GM18867 (cell line): ENCODE data around the gene GABARAPL2.
A peak's percentile ranks its signal among the peaks of the same experiment; 100 is the strongest.

Experiments
- ATAC-seq: cut with Tn5 transposase; IDR thresholded peaks from one replicate; pipeline ENCODE4 v1.9.1; 2021; ENCODE audit warnings: mild to moderate bottlenecking, moderate library complexity; ENCODE audit not compliant: unreplicated experiment

Gene GABARAPL2

DNA sequence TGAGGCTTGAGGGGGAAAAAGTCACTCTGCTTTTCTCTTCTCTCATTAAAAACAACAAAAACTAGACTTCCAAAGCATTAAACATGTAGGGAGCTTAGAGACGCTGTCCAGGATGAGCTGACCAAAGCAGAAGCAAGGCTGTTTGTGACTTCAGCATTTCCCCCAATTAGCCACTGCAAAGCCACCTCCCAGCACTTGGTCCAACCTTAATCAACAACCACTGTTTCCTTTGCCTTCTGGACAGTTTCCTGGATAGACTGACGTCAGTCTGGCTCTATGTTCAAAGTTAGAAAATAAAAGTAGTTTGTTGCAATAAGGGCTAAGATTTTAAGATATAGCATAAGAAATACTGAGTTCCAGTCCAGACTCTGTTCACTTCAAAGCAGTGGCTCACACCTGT lies 13.2 kb upstream of the GABARAPL2 start:
- ATAC-seq, result no peak

DNA sequence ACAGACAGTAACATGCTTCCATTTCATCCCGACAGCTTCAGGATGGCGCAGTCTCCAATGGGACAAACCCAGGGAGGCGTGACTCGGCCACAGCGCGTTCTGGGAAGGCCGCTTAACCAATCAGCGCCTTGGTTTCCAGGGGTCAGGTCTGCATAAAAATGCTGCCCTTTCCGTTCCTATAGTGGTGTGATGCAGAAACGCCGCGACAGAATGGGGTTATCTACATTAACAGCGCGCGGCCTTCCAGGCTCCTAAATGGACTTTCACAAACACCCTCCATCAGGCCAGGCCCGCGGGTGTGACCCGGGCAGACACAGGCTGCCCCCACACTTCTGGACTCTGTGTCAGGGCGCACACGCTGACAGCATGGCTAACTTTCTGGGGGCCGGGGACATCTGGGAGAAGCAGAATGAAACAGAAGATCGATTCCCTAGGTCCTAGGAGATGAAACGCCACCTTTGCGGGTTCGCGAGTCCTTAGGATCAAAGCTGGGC lies 10.9 kb upstream of the GABARAPL2 start:
- ATAC-seq, result peak; percentile 23

DNA sequence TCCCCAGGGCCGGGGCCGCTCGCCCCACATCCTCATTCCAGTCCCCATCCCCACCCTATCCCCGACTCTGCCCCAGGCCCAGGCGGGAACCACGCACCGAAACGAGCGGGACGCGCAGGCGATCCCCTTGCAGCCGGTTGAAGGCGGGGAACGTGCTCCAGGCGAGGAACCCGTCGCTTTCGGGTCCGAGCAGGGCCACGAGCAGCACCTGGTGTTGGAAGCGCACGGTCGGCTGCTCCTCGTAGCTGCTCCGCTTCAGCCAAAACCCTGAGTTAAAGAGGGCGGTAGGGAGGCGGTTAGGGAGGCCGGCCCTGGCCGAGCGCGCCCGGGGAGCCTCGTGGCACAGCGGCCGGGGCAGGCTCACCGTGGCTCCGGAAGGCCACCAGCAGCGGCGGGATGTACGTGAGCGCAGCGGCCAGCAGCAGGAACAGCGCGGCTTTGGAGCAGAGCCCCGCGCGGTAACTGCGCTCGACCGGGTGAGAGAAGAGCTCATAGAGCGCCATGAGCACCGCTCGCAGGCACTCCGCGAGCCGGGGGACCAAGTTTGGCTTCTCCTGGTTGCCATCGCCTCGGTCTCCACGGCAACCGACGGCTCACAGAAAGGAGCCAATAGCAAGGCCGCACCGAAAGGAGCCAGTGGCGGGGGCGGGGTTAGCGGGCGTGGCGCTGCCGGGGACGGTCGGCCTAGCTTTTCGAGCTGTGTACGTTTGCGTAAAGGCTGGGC lies 10.3 kb upstream of the GABARAPL2 start, which contains the start of gene TMEM231:
TSS of gene TMEM231 (minus strand) at position 546 of the 724 bp plus-strand sequence. CDS start at position 503, 43 bp downstream.
- ATAC-seq, result peak; percentile 97

- ATAC-seq, result no peak
Observed at GRCh38 chr16:75556431-75556950, 9.7 kb upstream of the GABARAPL2 start.

- ATAC-seq, result no peak
Observed at GRCh38 chr16:75558846-75559401, 7.3 kb upstream of the GABARAPL2 start.

- no peak for ATAC-seq
Observed at GRCh38 chr16:75559564-75560372, 6.4 kb upstream of the GABARAPL2 start.

GRCh38 chr16:75565640-75566039 lies 539 bp upstream of the GABARAPL2 start:
- ATAC-seq, result peak; percentile 2

- peak; percentile 6 for ATAC-seq
Observed at GRCh38 chr16:75566758-75567255, 628 bp downstream of the GABARAPL2 start.

GRCh38 chr16:75567911-75568310 lies 1.7 kb downstream of the GABARAPL2 start:
- ATAC-seq, result no peak

DNA sequence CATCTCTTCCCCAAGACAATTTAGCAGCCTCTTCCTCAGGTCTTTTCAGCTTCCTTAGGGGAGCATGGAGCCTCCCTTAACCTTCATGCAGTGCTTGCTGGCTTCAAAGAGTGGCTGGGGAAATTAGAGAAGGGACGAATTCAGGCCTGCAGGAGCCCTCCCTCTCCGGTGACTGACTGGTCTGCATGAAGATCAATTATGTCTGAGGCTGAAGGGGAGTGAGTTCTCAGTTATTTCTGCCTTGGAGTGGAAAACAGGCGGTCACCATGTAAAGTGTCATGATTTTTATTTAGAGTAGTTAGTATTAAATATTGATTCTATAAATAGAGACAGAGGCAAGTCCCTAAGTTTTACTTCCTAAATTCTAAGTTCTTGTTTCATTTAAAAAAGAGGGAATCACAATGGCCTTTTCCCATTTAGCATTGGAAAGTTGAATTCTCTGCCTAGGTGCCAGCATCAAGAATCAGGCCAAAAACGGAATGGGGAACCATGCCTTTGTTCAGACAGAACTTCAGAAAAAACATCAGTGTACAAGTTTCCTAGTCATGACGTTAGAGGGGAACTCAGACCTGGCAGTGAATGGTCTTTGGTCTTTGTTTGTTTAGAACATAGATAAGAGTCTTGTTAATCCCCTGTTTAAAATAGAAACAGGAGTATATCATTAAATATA lies 4.4 kb downstream of the GABARAPL2 start:
- no peak for ATAC-seq

- ATAC-seq, result no peak
Observed at GRCh38 chr16:75572864-75573542, 6.8 kb downstream of the GABARAPL2 start.

- no peak for ATAC-seq
Observed at GRCh38 chr16:75573955-75574354, 7.8 kb downstream of the GABARAPL2 start.

- ATAC-seq, result no peak
Observed at GRCh38 chr16:75575958-75576357, 9.8 kb downstream of the GABARAPL2 start.

GRCh38 chr16:75576384-75576811 lies 10.2 kb downstream of the GABARAPL2 start:
- peak; percentile 45 for ATAC-seq

DNA sequence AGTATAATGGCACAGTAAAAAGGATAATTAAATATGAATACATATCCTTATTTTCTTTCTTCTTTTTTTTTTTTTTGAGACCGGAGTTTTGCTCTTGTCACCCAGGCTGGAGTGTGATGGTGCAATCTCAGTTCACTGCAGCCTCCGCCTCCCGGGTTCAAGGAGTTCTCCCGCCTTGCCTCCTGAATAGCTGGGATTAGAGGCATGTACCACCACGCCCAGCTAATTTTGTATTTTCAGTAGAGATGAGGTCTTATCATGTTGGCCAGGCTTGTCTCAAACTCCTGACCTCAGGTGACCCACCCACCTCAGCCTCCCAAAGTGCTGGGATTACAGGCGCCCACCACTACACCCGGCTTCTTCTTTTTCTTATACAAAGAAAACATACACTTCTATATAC lies 12.0 kb downstream of the GABARAPL2 start:
- ATAC-seq, result no peak

GRCh38 chr16:75578725-75579124 lies 12.5 kb downstream of the GABARAPL2 start:
- no peak for ATAC-seq

- ATAC-seq, result peak; percentile 32
Observed at GRCh38 chr16:75579281-75579834, 13.2 kb downstream of the GABARAPL2 start.

GRCh38 chr16:75584108-75584507 lies 17.9 kb downstream of the GABARAPL2 start:
- ATAC-seq, result peak; percentile 73

DNA sequence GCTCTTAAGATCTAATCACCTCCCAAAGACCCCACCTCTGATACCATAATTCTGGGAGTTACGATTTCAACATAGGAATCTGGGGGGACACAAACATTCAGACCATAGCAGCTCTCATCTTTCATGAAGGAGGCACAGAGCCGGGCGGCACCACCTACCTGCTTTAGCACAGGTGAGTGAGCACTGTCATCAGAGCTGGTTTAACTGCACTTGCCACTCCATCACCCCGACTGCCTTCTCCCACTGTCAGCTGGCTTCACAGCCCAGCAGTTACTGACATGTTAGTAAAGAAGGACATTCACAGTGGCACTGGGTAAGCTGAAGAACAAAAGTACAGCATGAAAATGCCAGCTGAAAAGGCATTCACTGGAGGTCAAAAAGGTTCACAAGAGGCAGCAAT lies 22.5 kb downstream of the GABARAPL2 start:
- no peak for ATAC-seq

DNA sequence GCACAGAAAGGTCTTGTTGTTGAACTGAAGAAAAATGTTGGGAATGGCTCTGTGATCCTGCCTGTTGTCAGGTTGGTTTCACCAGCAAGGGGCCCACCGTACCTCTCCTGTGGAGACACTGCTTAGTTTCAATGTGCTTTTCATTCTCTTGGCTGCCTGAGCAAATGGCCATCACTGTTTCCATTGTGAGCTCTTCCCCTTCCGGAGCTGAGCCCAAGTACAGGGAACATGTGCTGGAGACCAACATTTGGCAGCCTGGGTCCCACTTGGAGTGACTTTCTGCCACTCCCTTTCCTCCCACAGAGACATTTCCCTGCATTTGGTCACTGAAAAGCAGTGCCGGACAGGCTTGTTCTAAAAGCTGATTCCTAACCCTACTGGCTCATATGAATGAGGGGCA lies 23.1 kb downstream of the GABARAPL2 start:
- no peak for ATAC-seq
